ENCODE data around the gene KLHL3. TPM values are rescaled to one million over a fixed set of nuclear protein-coding genes. Genes with fewer than 3 reads are reported as not detected.

KLHL3 gene
- total RNA-seq, 1 experiment from 2014 or later = 2.9 TPM

DNA sequence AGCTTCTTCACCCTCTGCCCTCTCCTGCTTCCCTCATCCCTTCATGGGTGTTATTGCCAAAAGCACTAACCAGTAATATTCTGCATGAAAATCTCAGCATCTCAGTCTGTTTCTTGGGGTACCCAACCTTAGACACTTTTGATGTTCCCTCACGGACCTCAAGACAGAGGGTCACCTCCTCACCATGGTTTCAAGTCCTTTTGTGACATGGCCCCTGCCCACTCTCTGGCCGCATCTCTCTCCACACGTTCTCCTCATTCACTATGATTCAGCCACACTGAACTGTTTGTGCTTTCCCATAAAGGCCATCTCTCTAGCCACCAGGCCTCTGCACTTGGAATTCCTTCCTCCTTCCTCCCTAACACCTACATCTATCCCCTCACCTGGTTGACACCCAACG is 125.3 kb downstream of the KLHL3 start:
- no peak for ATAC-seq
- ChIA-PET CTCF (no interaction called here), POLR2A (ENCODE audit: unreplicated experiment) (no interaction called here)
- H3K4me3 ChIP-seq (ENCODE audit: low read length) = no peak overlapping the region
- TF ChIP-seq EZH2 (IDR thresholded peaks at IDR 0.05; ENCODE audit: low read length, unreplicated experiment) (no peak), CTCF (conservative IDR thresholded peaks at IDR 0.05; ENCODE audit: low read depth, low read length) (no peak), EZH2phosphoT487 (IDR thresholded peaks at IDR 0.05; ENCODE audit: borderline replicate concordance, low read length) (no peak)
- intact Hi-C loops (cut with micrococcal nuclease) = no loop called here
- no peak for DNase-seq
- H3K4me2 ChIP-seq (ENCODE audit: low read length) = no peak overlapping the region
- H3K27me3 ChIP-seq (ENCODE audit: low read length) = no peaks in the 10 kb centered on the region
- no peaks in the 10 kb centered on the region for H3K9me2 ChIP-seq (replicated peaks; ENCODE audit: low read length)
- no peak overlapping the region for H3K27ac ChIP-seq (ENCODE audit: low read length)
- H3K4me1 ChIP-seq (ENCODE audit: insufficient read depth, low read length) = peaks cover 11% of the 10 kb centered on the region; the same call in 1 of the 2 replicates
- no peaks in the 10 kb centered on the region for H4K20me1 ChIP-seq (ENCODE audit: low read length)
- H3K9ac ChIP-seq (ENCODE audit: low read length) = no peak overlapping the region
- H2AFZ ChIP-seq (ENCODE audit: low read length) = no peak overlapping the region
- no peaks in the 10 kb centered on the region for H3K9me3 ChIP-seq (ENCODE audit: low read length)
- BruUV-seq (replicated peaks) = no TSS peak
- no peaks in the 10 kb centered on the region for H3K79me2 ChIP-seq (ENCODE audit: low read length)
- no peaks in the 10 kb centered on the region for H3F3A ChIP-seq (ENCODE audit: low read length, unreplicated experiment)
- H3K36me3 ChIP-seq (ENCODE audit: low read depth, low read length) = no peaks in the 10 kb centered on the region

DNA sequence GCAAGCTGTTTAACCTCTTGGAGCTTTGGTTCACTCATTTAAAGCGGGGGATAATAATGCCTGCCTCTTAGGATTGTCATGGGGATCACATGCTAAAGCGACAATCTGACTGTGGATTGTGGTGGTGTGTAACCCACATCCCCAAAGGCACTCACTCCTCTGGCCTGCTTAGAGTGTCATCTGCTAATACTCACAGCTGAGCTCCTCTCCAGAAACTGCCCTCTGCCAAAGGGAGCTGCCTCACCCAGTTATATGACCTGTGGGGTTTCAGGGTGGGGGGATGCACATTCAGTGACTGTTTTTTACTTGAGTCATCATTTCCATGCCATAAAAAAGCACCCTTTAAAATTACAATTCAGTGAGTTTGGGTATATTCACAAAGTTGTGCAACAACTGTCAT is 126.8 kb downstream of the KLHL3 start:
- no peaks in the 10 kb centered on the region for H3K9me2 ChIP-seq (replicated peaks; ENCODE audit: low read length)
- BruUV-seq (replicated peaks) = no TSS peak
- peaks cover 11% of the 10 kb centered on the region; the same call in 1 of the 2 replicates for H3K4me1 ChIP-seq (ENCODE audit: insufficient read depth, low read length)
- H3K79me2 ChIP-seq (ENCODE audit: low read length) = no peaks in the 10 kb centered on the region
- ATAC-seq (peak; percentile 82), DNase-seq (peak; percentile 59)
- H3K9me3 ChIP-seq (ENCODE audit: low read length) = no peaks in the 10 kb centered on the region
- no peak overlapping the region for H3K9ac ChIP-seq (ENCODE audit: low read length)
- H3K36me3 ChIP-seq (ENCODE audit: low read depth, low read length) = no peaks in the 10 kb centered on the region
- no peak overlapping the region for H3K27ac ChIP-seq (ENCODE audit: low read length)
- CTCF ChIA-PET = no interaction called here
- no peaks in the 10 kb centered on the region for H3F3A ChIP-seq (ENCODE audit: low read length, unreplicated experiment)
- no peak overlapping the region for H3K4me2 ChIP-seq (ENCODE audit: low read length)
- no peaks in the 10 kb centered on the region for H3K27me3 ChIP-seq (ENCODE audit: low read length)
- no peak overlapping the region for H2AFZ ChIP-seq (ENCODE audit: low read length)
- TF ChIP-seq EZH2phosphoT487 (IDR thresholded peaks at IDR 0.05; ENCODE audit: borderline replicate concordance, low read length) (no peak), EZH2 (IDR thresholded peaks at IDR 0.05; ENCODE audit: low read length, unreplicated experiment) (no peak), CTCF (conservative IDR thresholded peaks at IDR 0.05; ENCODE audit: low read depth, low read length) (no peak)
- H3K4me3 ChIP-seq (ENCODE audit: low read length) = no peak overlapping the region
- POLR2A ChIA-PET (ENCODE audit: unreplicated experiment) = no interaction called here
- intact Hi-C loops (cut with micrococcal nuclease) = loop anchor here (5.0 to 10.0 kb wide), 2 partner anchors 114 to 287 kb away; partner anchors contain the start of gene SPOCK1
- H4K20me1 ChIP-seq (ENCODE audit: low read length) = no peaks in the 10 kb centered on the region

GRCh38 chr5:137607771-137608170 is 128.1 kb downstream of the KLHL3 start:
- DNase-seq = no peak
- Histone ChIP-seq H3K36me3 (ENCODE audit: low read depth, low read length) (no peaks in the 10 kb centered on the region), H3K9me2 (replicated peaks; ENCODE audit: low read length) (no peaks in the 10 kb centered on the region), H3K9me3 (ENCODE audit: low read length) (no peaks in the 10 kb centered on the region), H4K20me1 (ENCODE audit: low read length) (no peaks in the 10 kb centered on the region), H3F3A (ENCODE audit: low read length, unreplicated experiment) (no peaks in the 10 kb centered on the region), H3K4me2 (ENCODE audit: low read length) (no peak overlapping the region), H3K4me3 (ENCODE audit: low read length) (no peak overlapping the region), H3K4me1 (ENCODE audit: insufficient read depth, low read length) (peaks cover 11% of the 10 kb centered on the region; the same call in 1 of the 2 replicates), H3K27me3 (ENCODE audit: low read length) (no peaks in the 10 kb centered on the region), H3K27ac (ENCODE audit: low read length) (no peak overlapping the region), H3K9ac (ENCODE audit: low read length) (no peak overlapping the region), H3K79me2 (ENCODE audit: low read length) (no peaks in the 10 kb centered on the region), H2AFZ (ENCODE audit: low read length) (no peak overlapping the region)
- no peak for TF ChIP-seq EZH2phosphoT487 (IDR thresholded peaks at IDR 0.05; ENCODE audit: borderline replicate concordance, low read length)
- no peak for TF ChIP-seq CTCF (conservative IDR thresholded peaks at IDR 0.05; ENCODE audit: low read depth, low read length)
- TF ChIP-seq EZH2 (IDR thresholded peaks at IDR 0.05; ENCODE audit: low read length, unreplicated experiment) = no peak
- intact Hi-C loops (cut with micrococcal nuclease) = loop anchor here (5.0 to 10.0 kb wide), 2 partner anchors 113 to 285 kb away; partner anchors contain the start of gene SPOCK1
- no TSS peak for BruUV-seq (replicated peaks)
- CTCF ChIA-PET = no interaction called here
- POLR2A ChIA-PET (ENCODE audit: unreplicated experiment) = no interaction called here
- ATAC-seq = no peak

All from PC-3 (cell line).